Measurements from ENCODE around the gene RBBP6. TPM values are rescaled to one million over a fixed set of nuclear protein-coding genes. Genes with fewer than 3 reads are reported as not detected.

Gene RBBP6
- total and polyA plus RNA-seq, 9 of the 15 experiments (the other 6 are each of a cell fraction or from before 2014, with no cell fraction given) = 19.2 to 76.6 (median 42.7) TPM

DNA sequence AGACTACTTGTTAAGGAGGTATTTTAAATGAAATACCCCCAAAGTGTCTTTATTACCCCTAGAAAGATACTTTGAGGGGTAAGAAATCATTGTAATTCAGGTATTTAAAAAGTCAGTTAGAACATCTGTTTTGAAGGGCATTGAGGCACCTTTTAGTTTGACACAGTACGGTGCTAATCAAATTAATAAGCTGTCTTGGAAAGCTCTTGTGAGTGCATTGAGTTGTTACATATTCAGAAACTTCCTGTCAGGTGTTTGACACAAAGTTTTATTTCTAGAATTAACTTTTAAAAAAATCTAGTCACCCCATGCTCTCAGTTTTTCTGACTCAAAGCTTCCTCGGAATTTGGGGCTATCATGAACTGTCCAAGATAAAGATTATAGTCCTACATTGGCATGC is 4.6 kb downstream of the RBBP6 start (continued):
- TF ChIP-seq, protein P1, sequence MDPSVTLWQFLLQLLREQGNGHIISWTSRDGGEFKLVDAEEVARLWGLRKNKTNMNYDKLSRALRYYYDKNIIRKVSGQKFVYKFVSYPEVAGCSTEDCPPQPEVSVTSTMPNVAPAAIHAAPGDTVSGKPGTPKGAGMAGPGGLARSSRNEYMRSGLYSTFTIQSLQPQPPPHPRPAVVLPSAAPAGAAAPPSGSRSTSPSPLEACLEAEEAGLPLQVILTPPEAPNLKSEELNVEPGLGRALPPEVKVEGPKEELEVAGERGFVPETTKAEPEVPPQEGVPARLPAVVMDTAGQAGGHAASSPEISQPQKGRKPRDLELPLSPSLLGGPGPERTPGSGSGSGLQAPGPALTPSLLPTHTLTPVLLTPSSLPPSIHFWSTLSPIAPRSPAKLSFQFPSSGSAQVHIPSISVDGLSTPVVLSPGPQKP (CRISPR knock-in tag; IDR thresholded peaks at IDR 0.05) = no peak
- TF ChIP-seq PHF8 (IDR thresholded peaks at IDR 0.05; ENCODE audit: borderline replicate concordance, low read length) (no peak), NR2C1 (IDR thresholded peaks at IDR 0.05) (no peak), NR2C1 (tag; IDR thresholded peaks at IDR 0.05) (no peak), ZNF436 (CRISPR knock-in tag; IDR thresholded peaks at IDR 0.05) (no peak), RB1 (IDR thresholded peaks at IDR 0.05; ENCODE audit: low read depth) (no peak), ZNF133 (CRISPR knock-in tag; IDR thresholded peaks at IDR 0.05) (no peak), CTBP1 (IDR thresholded peaks at IDR 0.05; ENCODE audit: borderline replicate concordance) (no peak)
- TF ChIP-seq, protein P2, sequence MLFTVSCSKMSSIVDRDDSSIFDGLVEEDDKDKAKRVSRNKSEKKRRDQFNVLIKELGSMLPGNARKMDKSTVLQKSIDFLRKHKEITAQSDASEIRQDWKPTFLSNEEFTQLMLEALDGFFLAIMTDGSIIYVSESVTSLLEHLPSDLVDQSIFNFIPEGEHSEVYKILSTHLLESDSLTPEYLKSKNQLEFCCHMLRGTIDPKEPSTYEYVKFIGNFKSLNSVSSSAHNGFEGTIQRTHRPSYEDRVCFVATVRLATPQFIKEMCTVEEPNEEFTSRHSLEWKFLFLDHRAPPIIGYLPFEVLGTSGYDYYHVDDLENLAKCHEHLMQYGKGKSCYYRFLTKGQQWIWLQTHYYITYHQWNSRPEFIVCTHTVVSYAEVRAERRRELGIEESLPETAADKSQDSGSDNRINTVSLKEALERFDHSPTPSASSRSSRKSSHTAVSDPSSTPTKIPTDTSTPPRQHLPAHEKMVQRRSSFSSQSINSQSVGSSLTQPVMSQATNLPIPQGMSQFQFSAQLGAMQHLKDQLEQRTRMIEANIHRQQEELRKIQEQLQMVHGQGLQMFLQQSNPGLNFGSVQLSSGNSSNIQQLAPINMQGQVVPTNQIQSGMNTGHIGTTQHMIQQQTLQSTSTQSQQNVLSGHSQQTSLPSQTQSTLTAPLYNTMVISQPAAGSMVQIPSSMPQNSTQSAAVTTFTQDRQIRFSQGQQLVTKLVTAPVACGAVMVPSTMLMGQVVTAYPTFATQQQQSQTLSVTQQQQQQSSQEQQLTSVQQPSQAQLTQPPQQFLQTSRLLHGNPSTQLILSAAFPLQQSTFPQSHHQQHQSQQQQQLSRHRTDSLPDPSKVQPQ (CRISPR knock-in tag; IDR thresholded peaks at IDR 0.05; ENCODE audit: borderline replicate concordance) = no peak
- TF ChIP-seq, protein P3, sequence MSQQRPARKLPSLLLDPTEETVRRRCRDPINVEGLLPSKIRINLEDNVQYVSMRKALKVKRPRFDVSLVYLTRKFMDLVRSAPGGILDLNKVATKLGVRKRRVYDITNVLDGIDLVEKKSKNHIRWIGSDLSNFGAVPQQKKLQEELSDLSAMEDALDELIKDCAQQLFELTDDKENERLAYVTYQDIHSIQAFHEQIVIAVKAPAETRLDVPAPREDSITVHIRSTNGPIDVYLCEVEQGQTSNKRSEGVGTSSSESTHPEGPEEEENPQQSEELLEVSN (IDR thresholded peaks at IDR 0.05; ENCODE audit: borderline replicate concordance in 1 of 2, extremely low read depth in 1 of 2, insufficient read depth in 1 of 2, insufficient read length in 1 of 2, low read depth in 1 of 2, low read length in 1 of 2, poor library complexity in 1 of 2, severe bottlenecking in 1 of 2) = no peak
